HEK293 (cell line): ENCODE results near the gene SNAPC4.
A peak's percentile ranks its signal among the peaks of the same experiment; 100 is the strongest.

ENCODE experiments used
- CTCF ChIA-PET: fragments of 350-600 bp; formaldehyde crosslinking; extraction: SDS; loops from one replicate; lab custom pipeline; 2021; ENCODE audit warnings: antibody characterized with exemption; lab: Yijun Ruan, JAX
- POLR2A ChIA-PET: fragments of 300-600 bp; formaldehyde crosslinking; extraction: SDS; loops from one replicate; lab custom pipeline; 2020; ENCODE audit warnings: antibody characterized with exemption, inconsistent platforms; lab: Yijun Ruan, JAX
- H3K27ac ChIP-seq: fragments of 200-500 bp; sonication (Bioruptor generic); 2 replicates; pipeline ENCODE4 v1.5.1; 2014; ENCODE audit warnings: low read depth, low read length, control low read depth, inconsistent platforms; ENCODE audit errors: extremely low read depth
- H3K36me3 ChIP-seq, 2 experiments: fragments of 200-500 bp in 1 of 2; sonication (Bioruptor generic) in 1 of 2; 1 replicate in 1 of 2; 2 replicates in 1 of 2; pipeline ENCODE4 v1.5.1; 2014 to 2017; ENCODE audit warnings: inconsistent platforms in 2 of 2, low read length in 2 of 2; ENCODE audit not compliant: control insufficient read depth in 2 of 2, insufficient read depth in 1 of 2
- H3K4me1 ChIP-seq: fragments of 200-500 bp; sonication (Bioruptor generic); 2 replicates; pipeline ENCODE4 v1.5.1; 2014; ENCODE audit warnings: mild to moderate bottlenecking, low read length, inconsistent platforms; ENCODE audit not compliant: control insufficient read depth, insufficient read depth
- H3K4me3 ChIP-seq: 2 replicates; pipeline ENCODE4 v1.5.1; 2011; ENCODE audit warnings: low read depth, mild to moderate bottlenecking, control low read depth, low read length, moderate library complexity
- H3K9me3 ChIP-seq: fragments of 200-500 bp; sonication (Bioruptor generic); 2 replicates; pipeline ENCODE4 v1.5.1; 2014; ENCODE audit warnings: low read depth, low read length, inconsistent platforms; ENCODE audit not compliant: control insufficient read depth, insufficient read depth
- BCL11B ChIP-seq: fragments of 450-650 bp; formaldehyde crosslinking; IDR thresholded peaks from 2 replicates; pipeline ENCODE4 v1.5.1; 2016; ENCODE audit warnings: low read depth, missing biosample characterization, missing genetic modification characterization
- GLIS1 ChIP-seq: fragments of 450-650 bp; formaldehyde crosslinking; IDR thresholded peaks from 2 replicates; pipeline ENCODE4 v1.5.1; 2016; ENCODE audit warnings: missing biosample characterization, missing genetic modification characterization
- GLIS2 ChIP-seq: fragments of 450-650 bp; formaldehyde crosslinking; IDR thresholded peaks from 2 replicates; pipeline ENCODE4 v1.5.1; 2016; ENCODE audit warnings: missing biosample characterization, missing genetic modification characterization
- KLF16 ChIP-seq: fragments of 450-650 bp; formaldehyde crosslinking; IDR thresholded peaks from 2 replicates; pipeline ENCODE4 v1.5.1; 2017; ENCODE audit warnings: missing biosample characterization, missing genetic modification characterization
- KLF8 ChIP-seq: fragments of 450-650 bp; formaldehyde crosslinking; IDR thresholded peaks from 2 replicates; pipeline ENCODE4 v1.5.1; 2016; ENCODE audit warnings: missing biosample characterization, missing genetic modification characterization
- KLF9 ChIP-seq: fragments of 450-650 bp; formaldehyde crosslinking; IDR thresholded peaks from 2 replicates; pipeline ENCODE4 v1.5.1; 2016; ENCODE audit warnings: missing biosample characterization, missing genetic modification characterization, low read depth
- SP2 ChIP-seq: fragments of 450-650 bp; formaldehyde crosslinking; IDR thresholded peaks from 2 replicates; pipeline ENCODE4 v1.5.1; 2016; ENCODE audit warnings: missing biosample characterization, missing genetic modification characterization
- TCF7L2 ChIP-seq: IDR thresholded peaks from 2 replicates; pipeline ENCODE4 v1.6.1; 2011; ENCODE audit warnings: low read depth, mild to moderate bottlenecking, inconsistent platforms, low read length, moderate library complexity, borderline replicate concordance
- TRIM28 ChIP-seq: IDR thresholded peaks from 2 replicates; pipeline ENCODE4 v1.6.1; 2011; ENCODE audit warnings: low read length, control low read depth, borderline replicate concordance
- YY1 ChIP-seq: fragments of 450-650 bp; formaldehyde crosslinking; IDR thresholded peaks from 2 replicates; pipeline ENCODE4 v1.5.1; 2018; ENCODE audit warnings: missing biosample characterization, missing genetic modification characterization
- ZBTB20 ChIP-seq: fragments of 450-650 bp; formaldehyde crosslinking; IDR thresholded peaks from 2 replicates; pipeline ENCODE4 v1.5.1; 2016; ENCODE audit warnings: missing biosample characterization, missing genetic modification characterization
- ZBTB7A ChIP-seq: fragments of 450-650 bp; formaldehyde crosslinking; IDR thresholded peaks from 2 replicates; pipeline ENCODE4 v1.5.1; 2016; ENCODE audit warnings: low read depth, missing biosample characterization, missing genetic modification characterization
- ZBTB8A ChIP-seq: fragments of 450-650 bp; formaldehyde crosslinking; IDR thresholded peaks from 2 replicates; pipeline ENCODE4 v1.5.1; 2016; ENCODE audit warnings: missing biosample characterization, missing genetic modification characterization
- ZNF169 ChIP-seq: fragments of 450-650 bp; formaldehyde crosslinking; IDR thresholded peaks from 2 replicates; pipeline ENCODE4 v1.5.1; 2016; ENCODE audit warnings: missing biosample characterization, missing genetic modification characterization
- ZNF596 ChIP-seq: fragments of 450-650 bp; IDR thresholded peaks from 2 replicates; pipeline ENCODE4 v1.5.0; 2018; ENCODE audit warnings: missing biosample characterization, mild to moderate bottlenecking, missing genetic modification characterization, moderate library complexity
- ZNF600 ChIP-seq: fragments of 450-650 bp; formaldehyde crosslinking; IDR thresholded peaks from 2 replicates; pipeline ENCODE4 v1.5.1; 2016; ENCODE audit warnings: missing biosample characterization, missing genetic modification characterization
- ZNF629 ChIP-seq: fragments of 450-650 bp; formaldehyde crosslinking; IDR thresholded peaks from 2 replicates; pipeline ENCODE4 v1.5.1; 2017; ENCODE audit warnings: missing biosample characterization, missing genetic modification characterization
- ZSCAN30 ChIP-seq: fragments of 450-650 bp; IDR thresholded peaks from 2 replicates; pipeline ENCODE4 v1.5.1; 2018; ENCODE audit warnings: missing biosample characterization, mild to moderate bottlenecking, missing genetic modification characterization, moderate library complexity
- TF ChIP-seq, protein P1 (sequence below): fragments of 450-650 bp; formaldehyde crosslinking; IDR thresholded peaks from 2 replicates; pipeline ENCODE4 v1.5.1; 2016; ENCODE audit warnings: missing biosample characterization, missing genetic modification characterization
- TF ChIP-seq, protein P2 (sequence below): fragments of 450-650 bp; formaldehyde crosslinking; conservative IDR thresholded peaks from 2 replicates; pipeline ENCODE4 v1.5.1; 2016; ENCODE audit warnings: low read depth, missing biosample characterization, missing genetic modification characterization
- TF ChIP-seq, protein P3 (sequence below): fragments of 450-650 bp; formaldehyde crosslinking; IDR thresholded peaks from 2 replicates; pipeline ENCODE4 v1.5.1; 2016; ENCODE audit warnings: missing biosample characterization, missing genetic modification characterization
- TF ChIP-seq, protein P4 (sequence below): fragments of 450-650 bp; formaldehyde crosslinking; conservative IDR thresholded peaks from 2 replicates; pipeline ENCODE4 v1.5.1; 2016; ENCODE audit warnings: low read depth, missing biosample characterization, missing genetic modification characterization
- TF ChIP-seq, protein P5 (sequence below): fragments of 450-650 bp; IDR thresholded peaks from 2 replicates; pipeline ENCODE4 v1.5.1; 2018; ENCODE audit warnings: missing biosample characterization, mild to moderate bottlenecking, missing genetic modification characterization

The SNAPC4 gene

DNA sequence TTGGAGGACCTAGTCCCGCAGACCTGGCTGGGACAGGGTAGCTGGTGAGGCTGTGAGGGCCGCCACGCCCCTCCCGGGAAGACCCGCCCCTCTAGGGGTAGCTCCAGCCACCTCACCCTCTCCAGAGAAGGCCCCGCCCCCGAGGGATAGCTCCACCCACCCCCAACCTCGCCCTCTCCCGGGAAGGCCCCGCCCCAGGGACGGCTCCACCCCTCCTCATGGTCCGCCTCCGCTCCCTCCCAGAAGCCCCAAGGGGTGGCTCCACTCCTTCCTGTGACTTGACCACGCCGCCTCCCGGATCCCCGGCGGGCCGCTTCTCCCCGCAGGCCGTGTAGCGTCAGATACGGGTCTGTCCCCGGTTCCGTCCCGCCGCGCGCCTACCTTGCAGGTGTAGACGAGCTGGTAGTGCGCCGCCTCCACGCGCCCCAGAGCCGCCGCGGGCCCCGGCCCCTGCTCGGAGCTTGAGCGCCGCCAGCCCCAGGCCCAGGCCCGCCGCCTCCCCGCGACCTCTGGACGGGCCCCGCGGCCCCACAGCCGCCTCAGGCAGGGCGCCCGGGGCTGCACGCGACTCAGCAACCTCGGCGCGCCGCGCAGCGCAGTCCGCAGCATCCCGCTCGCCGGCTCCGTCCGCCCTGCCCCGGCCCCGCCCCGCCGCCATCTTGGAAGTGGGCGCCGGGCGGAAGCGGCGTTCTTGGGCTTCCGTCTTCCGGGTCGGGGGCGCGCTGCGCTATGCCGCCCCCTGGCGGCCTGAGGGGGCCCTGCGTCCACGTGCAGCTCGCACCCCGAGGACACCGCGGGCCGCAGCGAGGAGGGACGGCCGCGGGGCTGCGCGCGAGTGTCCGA lies 36.6 kb downstream of the SNAPC4 start, which contains the start of gene DNLZ:
Gene DNLZ (minus strand): TSS at position 639 of the 843 bp plus-strand sequence. CDS start 30 bp downstream, at position 609.
- Histone ChIP-seq H3K4me3 (peak within 1 kb of the TSS; percentile 93), H3K36me3 (peaks cover 0 to under 1% of the 10 kb centered on the region in 2 experiments; a peak in 1 of 3 replicates), H3K9me3 (no peaks in the 10 kb centered on the region), H3K27ac (peak within 1 kb of the TSS; percentile 95), H3K4me1 (no peaks in the 10 kb centered on the region; the same call in 1 of the 2 replicates)
- POLR2A ChIA-PET: interaction anchor here (0.5 to 3.4 kb wide), 42 partner anchors 9 to 859 kb away, joined by 3 to 45 read pairs (median 5); partner anchors contain the start of genes GPSM1, SAPCD2 and SNAPC4
- CTCF ChIA-PET: interaction anchor here (0.6 to 2.2 kb wide), 32 partner anchors 9 to 453 kb away, joined by 3 to 16 read pairs (median 4); no protein-coding TSS in a partner anchor
- TF ChIP-seq TRIM28 (no peak), ZBTB8A (tag by site-specific recombination) (peak; percentile 55), GLIS1 (tag by site-specific recombination) (peak; percentile 77), ZNF629 (0 out of 2 replicates have a peak, but pooled peaks have one; percentile 7), KLF9 (tag by site-specific recombination) (peak; percentile 92), KLF8 (tag by site-specific recombination) (peak; percentile 89), ZNF169 (tag by site-specific recombination) (no peak), ZBTB7A (tag by site-specific recombination) (peak; percentile 16; the same call in 1 of the 2 replicates), BCL11B (tag by site-specific recombination) (0 out of 2 replicates have a peak, but pooled peaks have one; percentile 43), GLIS2 (tag by site-specific recombination) (peak; percentile 85), ZNF596 (tag by site-specific recombination) (peak; percentile 9; the same call in 1 of the 2 replicates), ZNF600 (tag by site-specific recombination) (0 out of 2 replicates have a peak, but pooled peaks have one; percentile 21), YY1 (tag by site-specific recombination) (peak; percentile 86), KLF16 (tag by site-specific recombination) (peak; percentile 65; the same call in 1 of the 2 replicates), ZBTB20 (tag by site-specific recombination) (peak; percentile 40; the same call in 1 of the 2 replicates), ZSCAN30 (tag by site-specific recombination) (peak; percentile 97), TCF7L2 (no peak), SP2 (tag by site-specific recombination) (peak; percentile 87)
- TF ChIP-seq, protein P1, sequence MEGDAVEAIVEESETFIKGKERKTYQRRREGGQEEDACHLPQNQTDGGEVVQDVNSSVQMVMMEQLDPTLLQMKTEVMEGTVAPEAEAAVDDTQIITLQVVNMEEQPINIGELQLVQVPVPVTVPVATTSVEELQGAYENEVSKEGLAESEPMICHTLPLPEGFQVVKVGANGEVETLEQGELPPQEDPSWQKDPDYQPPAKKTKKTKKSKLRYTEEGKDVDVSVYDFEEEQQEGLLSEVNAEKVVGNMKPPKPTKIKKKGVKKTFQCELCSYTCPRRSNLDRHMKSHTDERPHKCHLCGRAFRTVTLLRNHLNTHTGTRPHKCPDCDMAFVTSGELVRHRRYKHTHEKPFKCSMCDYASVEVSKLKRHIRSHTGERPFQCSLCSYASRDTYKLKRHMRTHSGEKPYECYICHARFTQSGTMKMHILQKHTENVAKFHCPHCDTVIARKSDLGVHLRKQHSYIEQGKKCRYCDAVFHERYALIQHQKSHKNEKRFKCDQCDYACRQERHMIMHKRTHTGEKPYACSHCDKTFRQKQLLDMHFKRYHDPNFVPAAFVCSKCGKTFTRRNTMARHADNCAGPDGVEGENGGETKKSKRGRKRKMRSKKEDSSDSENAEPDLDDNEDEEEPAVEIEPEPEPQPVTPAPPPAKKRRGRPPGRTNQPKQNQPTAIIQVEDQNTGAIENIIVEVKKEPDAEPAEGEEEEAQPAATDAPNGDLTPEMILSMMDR (tag by site-specific recombination): peak; percentile 81
- TF ChIP-seq, protein P2, sequence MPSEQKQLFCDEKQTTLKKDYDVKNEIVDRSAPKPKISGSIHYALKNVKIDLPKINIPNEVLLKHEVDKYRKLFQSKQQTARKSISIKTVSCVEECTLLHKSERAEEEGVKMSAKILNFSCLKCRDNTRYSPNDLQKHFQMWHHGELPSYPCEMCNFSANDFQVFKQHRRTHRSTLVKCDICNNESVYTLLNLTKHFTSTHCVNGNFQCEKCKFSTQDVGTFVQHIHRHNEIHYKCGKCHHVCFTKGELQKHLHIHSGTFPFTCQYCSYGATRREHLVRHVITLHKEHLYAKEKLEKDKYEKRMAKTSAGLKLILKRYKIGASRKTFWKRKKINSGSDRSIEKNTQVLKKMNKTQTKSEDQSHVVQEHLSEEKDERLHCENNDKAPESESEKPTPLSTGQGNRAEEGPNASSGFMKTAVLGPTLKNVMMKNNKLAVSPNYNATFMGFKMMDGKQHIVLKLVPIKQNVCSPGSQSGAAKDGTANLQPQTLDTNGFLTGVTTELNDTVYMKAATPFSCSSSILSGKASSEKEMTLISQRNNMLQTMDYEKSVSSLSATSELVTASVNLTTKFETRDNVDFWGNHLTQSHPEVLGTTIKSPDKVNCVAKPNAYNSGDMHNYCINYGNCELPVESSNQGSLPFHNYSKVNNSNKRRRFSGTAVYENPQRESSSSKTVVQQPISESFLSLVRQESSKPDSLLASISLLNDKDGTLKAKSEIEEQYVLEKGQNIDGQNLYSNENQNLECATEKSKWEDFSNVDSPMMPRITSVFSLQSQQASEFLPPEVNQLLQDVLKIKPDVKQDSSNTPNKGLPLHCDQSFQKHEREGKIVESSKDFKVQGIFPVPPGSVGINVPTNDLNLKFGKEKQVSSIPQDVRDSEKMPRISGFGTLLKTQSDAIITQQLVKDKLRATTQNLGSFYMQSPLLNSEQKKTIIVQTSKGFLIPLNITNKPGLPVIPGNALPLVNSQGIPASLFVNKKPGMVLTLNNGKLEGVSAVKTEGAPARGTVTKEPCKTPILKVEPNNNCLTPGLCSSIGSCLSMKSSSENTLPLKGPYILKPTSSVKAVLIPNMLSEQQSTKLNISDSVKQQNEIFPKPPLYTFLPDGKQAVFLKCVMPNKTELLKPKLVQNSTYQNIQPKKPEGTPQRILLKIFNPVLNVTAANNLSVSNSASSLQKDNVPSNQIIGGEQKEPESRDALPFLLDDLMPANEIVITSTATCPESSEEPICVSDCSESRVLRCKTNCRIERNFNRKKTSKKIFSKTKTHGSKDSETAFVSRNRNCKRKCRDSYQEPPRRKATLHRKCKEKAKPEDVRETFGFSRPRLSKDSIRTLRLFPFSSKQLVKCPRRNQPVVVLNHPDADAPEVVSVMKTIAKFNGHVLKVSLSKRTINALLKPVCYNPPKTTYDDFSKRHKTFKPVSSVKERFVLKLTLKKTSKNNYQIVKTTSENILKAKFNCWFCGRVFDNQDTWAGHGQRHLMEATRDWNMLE (tag by site-specific recombination): no peak; the same call in 1 of the 2 replicates
- TF ChIP-seq, protein P3, sequence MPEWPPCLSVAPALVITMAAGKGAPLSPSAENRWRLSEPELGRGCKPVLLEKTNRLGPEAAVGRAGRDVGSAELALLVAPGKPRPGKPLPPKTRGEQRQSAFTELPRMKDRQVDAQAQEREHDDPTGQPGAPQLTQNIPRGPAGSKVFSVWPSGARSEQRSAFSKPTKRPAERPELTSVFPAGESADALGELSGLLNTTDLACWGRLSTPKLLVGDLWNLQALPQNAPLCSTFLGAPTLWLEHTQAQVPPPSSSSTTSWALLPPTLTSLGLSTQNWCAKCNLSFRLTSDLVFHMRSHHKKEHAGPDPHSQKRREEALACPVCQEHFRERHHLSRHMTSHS (tag by site-specific recombination): no peak
- TF ChIP-seq, protein P4, sequence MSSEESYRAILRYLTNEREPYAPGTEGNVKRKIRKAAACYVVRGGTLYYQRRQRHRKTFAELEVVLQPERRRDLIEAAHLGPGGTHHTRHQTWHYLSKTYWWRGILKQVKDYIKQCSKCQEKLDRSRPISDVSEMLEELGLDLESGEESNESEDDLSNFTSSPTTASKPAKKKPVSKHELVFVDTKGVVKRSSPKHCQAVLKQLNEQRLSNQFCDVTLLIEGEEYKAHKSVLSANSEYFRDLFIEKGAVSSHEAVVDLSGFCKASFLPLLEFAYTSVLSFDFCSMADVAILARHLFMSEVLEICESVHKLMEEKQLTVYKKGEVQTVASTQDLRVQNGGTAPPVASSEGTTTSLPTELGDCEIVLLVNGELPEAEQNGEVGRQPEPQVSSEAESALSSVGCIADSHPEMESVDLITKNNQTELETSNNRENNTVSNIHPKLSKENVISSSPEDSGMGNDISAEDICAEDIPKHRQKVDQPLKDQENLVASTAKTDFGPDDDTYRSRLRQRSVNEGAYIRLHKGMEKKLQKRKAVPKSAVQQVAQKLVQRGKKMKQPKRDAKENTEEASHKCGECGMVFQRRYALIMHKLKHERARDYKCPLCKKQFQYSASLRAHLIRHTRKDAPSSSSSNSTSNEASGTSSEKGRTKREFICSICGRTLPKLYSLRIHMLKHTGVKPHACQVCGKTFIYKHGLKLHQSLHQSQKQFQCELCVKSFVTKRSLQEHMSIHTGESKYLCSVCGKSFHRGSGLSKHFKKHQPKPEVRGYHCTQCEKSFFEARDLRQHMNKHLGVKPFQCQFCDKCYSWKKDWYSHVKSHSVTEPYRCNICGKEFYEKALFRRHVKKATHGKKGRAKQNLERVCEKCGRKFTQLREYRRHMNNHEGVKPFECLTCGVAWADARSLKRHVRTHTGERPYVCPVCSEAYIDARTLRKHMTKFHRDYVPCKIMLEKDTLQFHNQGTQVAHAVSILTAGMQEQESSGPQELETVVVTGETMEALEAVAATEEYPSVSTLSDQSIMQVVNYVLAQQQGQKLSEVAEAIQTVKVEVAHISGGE: peak; percentile 84
- TF ChIP-seq, protein P5, sequence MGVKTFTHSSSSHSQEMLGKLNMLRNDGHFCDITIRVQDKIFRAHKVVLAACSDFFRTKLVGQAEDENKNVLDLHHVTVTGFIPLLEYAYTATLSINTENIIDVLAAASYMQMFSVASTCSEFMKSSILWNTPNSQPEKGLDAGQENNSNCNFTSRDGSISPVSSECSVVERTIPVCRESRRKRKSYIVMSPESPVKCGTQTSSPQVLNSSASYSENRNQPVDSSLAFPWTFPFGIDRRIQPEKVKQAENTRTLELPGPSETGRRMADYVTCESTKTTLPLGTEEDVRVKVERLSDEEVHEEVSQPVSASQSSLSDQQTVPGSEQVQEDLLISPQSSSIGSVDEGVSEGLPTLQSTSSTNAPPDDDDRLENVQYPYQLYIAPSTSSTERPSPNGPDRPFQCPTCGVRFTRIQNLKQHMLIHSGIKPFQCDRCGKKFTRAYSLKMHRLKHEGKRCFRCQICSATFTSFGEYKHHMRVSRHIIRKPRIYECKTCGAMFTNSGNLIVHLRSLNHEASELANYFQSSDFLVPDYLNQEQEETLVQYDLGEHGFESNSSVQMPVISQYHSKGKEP (tag by site-specific recombination): peak; percentile 39; the same call in 1 of the 2 replicates
